WERI-Rb-1 (cell line): ENCODE data around the gene FAM162B.
"Not testable (repeated sequence)": the region's sequence is repeated elsewhere in the genome, so short reads cannot be mapped to it uniquely, and the experiment has no call there.

Source experiments
- DNase-seq: peaks from one replicate; pipeline ENCODE4 v3.0.0-alpha.2; 2020
- H3K27ac ChIP-seq: fragments of 250-450 bp; sonication (Bioruptor Pico); 2 replicates; pipeline ENCODE4 v1.5.1; 2020; ENCODE audit warnings: mild to moderate bottlenecking, moderate library complexity
- H3K27me3 ChIP-seq: fragments of 250-450 bp; sonication (Bioruptor Pico); 2 replicates; pipeline ENCODE4 v1.5.1; 2021; ENCODE audit warnings: mild to moderate bottlenecking, low read depth, moderate library complexity; ENCODE audit not compliant: insufficient read depth, severe bottlenecking
- H3K36me3 ChIP-seq: fragments of 250-450 bp; sonication (Bioruptor Pico); 2 replicates; pipeline ENCODE4 v1.5.1; 2020; ENCODE audit warnings: mild to moderate bottlenecking, moderate library complexity
- H3K4me3 ChIP-seq: 2 replicates; pipeline ENCODE4 v1.5.1; 2011; ENCODE audit warnings: low read depth, mild to moderate bottlenecking, control low read depth, low read length
- H3K9me3 ChIP-seq: fragments of 250-450 bp; sonication (Bioruptor Pico); 2 replicates; pipeline ENCODE4 v1.5.1; 2021; ENCODE audit warnings: mild to moderate bottlenecking, moderate library complexity; ENCODE audit not compliant: severe bottlenecking
- TF ChIP-seq, protein P1 (sequence below): IDR thresholded peaks from 2 replicates; pipeline ENCODE4 v1.5.1; 2011; ENCODE audit warnings: low read depth, mild to moderate bottlenecking, control low read depth, inconsistent platforms, low read length

The FAM162B gene

GRCh38 chr6:116714761-116715160 is 50.8 kb downstream of the FAM162B start:
- no peak overlapping the region for H3K4me3 ChIP-seq
- TF ChIP-seq, protein P1, sequence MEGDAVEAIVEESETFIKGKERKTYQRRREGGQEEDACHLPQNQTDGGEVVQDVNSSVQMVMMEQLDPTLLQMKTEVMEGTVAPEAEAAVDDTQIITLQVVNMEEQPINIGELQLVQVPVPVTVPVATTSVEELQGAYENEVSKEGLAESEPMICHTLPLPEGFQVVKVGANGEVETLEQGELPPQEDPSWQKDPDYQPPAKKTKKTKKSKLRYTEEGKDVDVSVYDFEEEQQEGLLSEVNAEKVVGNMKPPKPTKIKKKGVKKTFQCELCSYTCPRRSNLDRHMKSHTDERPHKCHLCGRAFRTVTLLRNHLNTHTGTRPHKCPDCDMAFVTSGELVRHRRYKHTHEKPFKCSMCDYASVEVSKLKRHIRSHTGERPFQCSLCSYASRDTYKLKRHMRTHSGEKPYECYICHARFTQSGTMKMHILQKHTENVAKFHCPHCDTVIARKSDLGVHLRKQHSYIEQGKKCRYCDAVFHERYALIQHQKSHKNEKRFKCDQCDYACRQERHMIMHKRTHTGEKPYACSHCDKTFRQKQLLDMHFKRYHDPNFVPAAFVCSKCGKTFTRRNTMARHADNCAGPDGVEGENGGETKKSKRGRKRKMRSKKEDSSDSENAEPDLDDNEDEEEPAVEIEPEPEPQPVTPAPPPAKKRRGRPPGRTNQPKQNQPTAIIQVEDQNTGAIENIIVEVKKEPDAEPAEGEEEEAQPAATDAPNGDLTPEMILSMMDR: no peak
- no peaks in the 10 kb centered on the region for H3K27me3 ChIP-seq
- H3K36me3 ChIP-seq: peaks cover 24% of the 10 kb centered on the region
- no peaks in the 10 kb centered on the region for H3K9me3 ChIP-seq
- no peak overlapping the region for H3K27ac ChIP-seq
- no peak for DNase-seq

DNA sequence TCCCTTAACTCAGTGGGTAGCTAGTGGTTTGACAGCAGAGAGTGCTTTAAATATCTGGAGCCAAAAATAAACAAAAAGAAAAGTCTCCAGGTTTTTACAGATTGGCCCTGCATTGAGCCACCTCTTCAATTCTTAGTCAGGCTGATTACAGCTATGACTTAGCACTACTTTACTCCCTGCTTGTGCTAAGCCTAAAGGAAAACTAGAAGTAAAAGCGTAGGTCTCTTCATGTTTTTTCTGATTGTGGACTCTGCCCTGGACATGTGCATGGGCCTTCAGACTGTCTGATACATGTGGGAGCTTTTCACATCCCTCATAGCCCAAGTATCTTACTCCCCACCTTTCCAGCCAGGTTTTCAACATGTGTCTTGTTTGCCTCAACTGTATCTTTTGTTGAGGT is 51.2 kb downstream of the FAM162B start:
- Histone ChIP-seq H3K27me3 (no peaks in the 10 kb centered on the region), H3K9me3 (no peaks in the 10 kb centered on the region), H3K36me3 (peaks cover 24% of the 10 kb centered on the region), H3K27ac (no peak overlapping the region), H3K4me3 (no peak overlapping the region)
- no peak for DNase-seq
- TF ChIP-seq, protein P1: no peak

DNA sequence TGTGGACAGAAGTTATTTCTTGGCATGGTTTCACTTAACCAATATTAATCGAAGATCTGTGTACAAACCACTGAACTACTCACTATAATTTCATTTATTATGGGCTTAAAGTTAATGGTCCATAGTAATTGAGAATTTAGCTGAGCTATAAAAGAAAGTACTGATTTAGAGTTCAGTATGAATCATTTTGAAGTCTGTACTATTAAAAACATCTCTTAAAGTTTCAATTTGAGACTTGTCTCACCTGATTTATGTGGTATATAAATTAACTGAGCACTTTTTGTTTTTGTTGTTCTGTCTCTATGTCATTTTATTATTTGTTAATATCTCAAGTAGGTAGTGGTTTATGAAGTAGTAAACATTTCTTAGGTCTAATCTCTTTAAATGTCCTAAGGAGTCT is 59.6 kb downstream of the FAM162B start:
- Histone ChIP-seq H3K4me3 (no peak overlapping the region), H3K27me3 (no peaks in the 10 kb centered on the region), H3K36me3 (peaks cover 19% of the 10 kb centered on the region), H3K9me3 (no peaks in the 10 kb centered on the region), H3K27ac (no peak overlapping the region)
- DNase-seq: no peak
- TF ChIP-seq, protein P1: no peak

DNA sequence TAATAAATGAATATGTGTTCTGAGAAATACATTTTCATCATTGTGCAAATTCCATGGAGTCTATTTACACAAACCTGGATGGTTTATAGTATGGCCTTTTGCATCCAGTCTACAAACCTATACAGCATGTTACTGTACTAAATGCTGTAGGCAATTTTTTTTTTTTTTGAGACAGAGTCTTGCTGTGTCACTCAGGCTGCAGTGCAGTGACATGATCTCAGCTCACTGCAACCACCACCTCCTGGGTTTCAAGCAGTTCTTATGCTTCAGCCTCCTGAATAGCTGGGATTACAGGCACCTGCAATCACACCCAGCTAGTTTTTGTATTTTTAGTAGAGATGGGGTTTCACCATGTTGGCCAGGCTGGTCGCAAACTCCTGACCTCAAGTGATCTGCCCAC is 61.6 kb downstream of the FAM162B start:
- not testable (repeated sequence) for H3K4me3 ChIP-seq, H3K27me3 ChIP-seq, H3K27ac ChIP-seq, DNase-seq, H3K9me3 ChIP-seq
- peaks cover 24% of the 10 kb centered on the region for H3K36me3 ChIP-seq
